Measurements from ENCODE around the gene PIGC.

DNA sequence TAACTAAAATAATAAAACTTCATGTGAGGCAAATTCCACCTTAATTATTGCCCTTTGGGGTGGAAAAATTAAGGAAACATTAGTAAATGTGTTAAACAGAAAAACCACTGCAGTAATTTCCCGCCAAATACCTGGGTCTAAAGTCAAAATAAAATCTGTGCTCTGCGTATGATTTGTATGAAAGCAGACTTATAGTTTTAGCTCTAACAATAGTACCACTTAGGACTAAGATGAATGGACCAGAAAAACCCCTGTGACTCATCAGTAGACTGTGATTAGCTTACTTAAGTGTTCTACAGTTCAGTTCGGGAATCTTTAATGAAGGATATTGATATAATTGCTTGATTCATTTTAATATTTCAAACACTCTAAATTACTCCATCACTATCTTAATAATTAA, 46.6 kb downstream of the PIGC start:
- TF ChIP-seq POLR2A (IDR thresholded peaks at IDR 0.05): no peak
- TF ChIP-seq, protein P1, sequence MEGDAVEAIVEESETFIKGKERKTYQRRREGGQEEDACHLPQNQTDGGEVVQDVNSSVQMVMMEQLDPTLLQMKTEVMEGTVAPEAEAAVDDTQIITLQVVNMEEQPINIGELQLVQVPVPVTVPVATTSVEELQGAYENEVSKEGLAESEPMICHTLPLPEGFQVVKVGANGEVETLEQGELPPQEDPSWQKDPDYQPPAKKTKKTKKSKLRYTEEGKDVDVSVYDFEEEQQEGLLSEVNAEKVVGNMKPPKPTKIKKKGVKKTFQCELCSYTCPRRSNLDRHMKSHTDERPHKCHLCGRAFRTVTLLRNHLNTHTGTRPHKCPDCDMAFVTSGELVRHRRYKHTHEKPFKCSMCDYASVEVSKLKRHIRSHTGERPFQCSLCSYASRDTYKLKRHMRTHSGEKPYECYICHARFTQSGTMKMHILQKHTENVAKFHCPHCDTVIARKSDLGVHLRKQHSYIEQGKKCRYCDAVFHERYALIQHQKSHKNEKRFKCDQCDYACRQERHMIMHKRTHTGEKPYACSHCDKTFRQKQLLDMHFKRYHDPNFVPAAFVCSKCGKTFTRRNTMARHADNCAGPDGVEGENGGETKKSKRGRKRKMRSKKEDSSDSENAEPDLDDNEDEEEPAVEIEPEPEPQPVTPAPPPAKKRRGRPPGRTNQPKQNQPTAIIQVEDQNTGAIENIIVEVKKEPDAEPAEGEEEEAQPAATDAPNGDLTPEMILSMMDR (IDR thresholded peaks at IDR 0.05): no peak
